IMR-90 (cell line): ENCODE data around the gene CNTN4.

Experiments
- CEBPB ChIP-seq: IDR thresholded peaks from 2 replicates; pipeline ENCODE4 v1.6.1; 2012; ENCODE audit warnings: low read depth, low read length, improper control_type of control experiment
- FOS ChIP-seq: fragments of 150-350 bp; IDR thresholded peaks from 2 replicates; pipeline ENCODE4 v1.6.1; 2016; ENCODE audit warnings: low read depth, low read length
- MAFK ChIP-seq: IDR thresholded peaks from 2 replicates; pipeline ENCODE4 v1.6.1; 2012; ENCODE audit warnings: low read depth, low read length, improper control_type of control experiment
- MAZ ChIP-seq: IDR thresholded peaks from 2 replicates; pipeline ENCODE4 v1.6.1; 2012; ENCODE audit warnings: low read depth, mild to moderate bottlenecking, low read length, improper control_type of control experiment, moderate library complexity, borderline replicate concordance
- MXI1 ChIP-seq: IDR thresholded peaks from 2 replicates; pipeline ENCODE4 v1.6.1; 2012; ENCODE audit warnings: low read depth, mild to moderate bottlenecking, low read length, moderate library complexity, borderline replicate concordance
- POLR2A ChIP-seq: IDR thresholded peaks from 2 replicates; pipeline ENCODE4 v1.6.1; 2012; ENCODE audit warnings: mild to moderate bottlenecking, low read depth, low read length
- RAD21 ChIP-seq: IDR thresholded peaks from 2 replicates; pipeline ENCODE4 v1.6.1; 2012; ENCODE audit warnings: low read length, improper control_type of control experiment
- RCOR1 ChIP-seq: IDR thresholded peaks from 2 replicates; pipeline ENCODE4 v1.6.1; 2012; ENCODE audit warnings: mild to moderate bottlenecking, low read length, improper control_type of control experiment; ENCODE audit not compliant: insufficient replicate concordance
- SMC3 ChIP-seq: fragments of 150-350 bp; IDR thresholded peaks from 2 replicates; pipeline ENCODE4 v1.6.1; 2016; ENCODE audit warnings: low read depth, mild to moderate bottlenecking, antibody characterized with exemption, low read length, moderate library complexity
- TF ChIP-seq, protein P1 (sequence below): conservative IDR thresholded peaks from 2 replicates; pipeline ENCODE4 v1.5.1; 2012; ENCODE audit warnings: mild to moderate bottlenecking, low read depth, low read length, improper control_type of control experiment
- TF ChIP-seq, protein P2 (sequence below): fragments of 150-350 bp; IDR thresholded peaks from 2 replicates; pipeline ENCODE4 v1.6.1; 2016; ENCODE audit warnings: low read depth, mild to moderate bottlenecking, low read length, moderate library complexity, borderline replicate concordance
- TF ChIP-seq, protein P3 (sequence below): fragments of 150-350 bp; IDR thresholded peaks from 2 replicates; pipeline ENCODE4 v1.6.1; 2017; ENCODE audit warnings: mild to moderate bottlenecking, antibody characterized with exemption, low read length, low read depth

DNA sequence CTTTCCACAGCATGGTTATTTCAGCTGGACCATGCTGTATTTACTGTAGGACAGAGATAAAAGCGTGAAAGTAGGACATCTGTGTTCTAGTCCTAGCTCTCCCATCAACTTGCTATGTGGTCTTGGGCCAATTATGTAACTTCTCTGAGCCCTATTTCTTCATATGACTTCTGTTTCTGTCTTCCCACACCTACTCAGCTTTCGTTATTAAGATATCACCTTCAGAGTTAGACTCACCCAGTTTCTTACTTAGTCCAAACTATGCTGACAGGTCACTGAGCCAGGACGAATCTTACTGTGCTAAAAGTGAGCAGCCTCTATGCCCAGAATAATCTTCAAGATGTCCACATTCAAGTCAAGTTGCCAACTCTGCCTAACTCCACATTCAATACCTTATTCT, 727.8 kb downstream of the CNTN4 start:
- TF ChIP-seq, protein P1, sequence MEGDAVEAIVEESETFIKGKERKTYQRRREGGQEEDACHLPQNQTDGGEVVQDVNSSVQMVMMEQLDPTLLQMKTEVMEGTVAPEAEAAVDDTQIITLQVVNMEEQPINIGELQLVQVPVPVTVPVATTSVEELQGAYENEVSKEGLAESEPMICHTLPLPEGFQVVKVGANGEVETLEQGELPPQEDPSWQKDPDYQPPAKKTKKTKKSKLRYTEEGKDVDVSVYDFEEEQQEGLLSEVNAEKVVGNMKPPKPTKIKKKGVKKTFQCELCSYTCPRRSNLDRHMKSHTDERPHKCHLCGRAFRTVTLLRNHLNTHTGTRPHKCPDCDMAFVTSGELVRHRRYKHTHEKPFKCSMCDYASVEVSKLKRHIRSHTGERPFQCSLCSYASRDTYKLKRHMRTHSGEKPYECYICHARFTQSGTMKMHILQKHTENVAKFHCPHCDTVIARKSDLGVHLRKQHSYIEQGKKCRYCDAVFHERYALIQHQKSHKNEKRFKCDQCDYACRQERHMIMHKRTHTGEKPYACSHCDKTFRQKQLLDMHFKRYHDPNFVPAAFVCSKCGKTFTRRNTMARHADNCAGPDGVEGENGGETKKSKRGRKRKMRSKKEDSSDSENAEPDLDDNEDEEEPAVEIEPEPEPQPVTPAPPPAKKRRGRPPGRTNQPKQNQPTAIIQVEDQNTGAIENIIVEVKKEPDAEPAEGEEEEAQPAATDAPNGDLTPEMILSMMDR = no peak
- no peak for TF ChIP-seq RAD21
- TF ChIP-seq CEBPB = no peak
- no peak for TF ChIP-seq SMC3
- TF ChIP-seq, protein P2, sequence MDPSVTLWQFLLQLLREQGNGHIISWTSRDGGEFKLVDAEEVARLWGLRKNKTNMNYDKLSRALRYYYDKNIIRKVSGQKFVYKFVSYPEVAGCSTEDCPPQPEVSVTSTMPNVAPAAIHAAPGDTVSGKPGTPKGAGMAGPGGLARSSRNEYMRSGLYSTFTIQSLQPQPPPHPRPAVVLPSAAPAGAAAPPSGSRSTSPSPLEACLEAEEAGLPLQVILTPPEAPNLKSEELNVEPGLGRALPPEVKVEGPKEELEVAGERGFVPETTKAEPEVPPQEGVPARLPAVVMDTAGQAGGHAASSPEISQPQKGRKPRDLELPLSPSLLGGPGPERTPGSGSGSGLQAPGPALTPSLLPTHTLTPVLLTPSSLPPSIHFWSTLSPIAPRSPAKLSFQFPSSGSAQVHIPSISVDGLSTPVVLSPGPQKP = no peak
- no peak for TF ChIP-seq MAZ
- no peak for TF ChIP-seq POLR2A
- TF ChIP-seq, protein P3, sequence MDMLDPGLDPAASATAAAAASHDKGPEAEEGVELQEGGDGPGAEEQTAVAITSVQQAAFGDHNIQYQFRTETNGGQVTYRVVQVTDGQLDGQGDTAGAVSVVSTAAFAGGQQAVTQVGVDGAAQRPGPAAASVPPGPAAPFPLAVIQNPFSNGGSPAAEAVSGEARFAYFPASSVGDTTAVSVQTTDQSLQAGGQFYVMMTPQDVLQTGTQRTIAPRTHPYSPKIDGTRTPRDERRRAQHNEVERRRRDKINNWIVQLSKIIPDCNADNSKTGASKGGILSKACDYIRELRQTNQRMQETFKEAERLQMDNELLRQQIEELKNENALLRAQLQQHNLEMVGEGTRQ = no peak
- no peak for TF ChIP-seq MXI1
- TF ChIP-seq MAFK = no peak
- no peak for TF ChIP-seq RCOR1
- TF ChIP-seq FOS = no peak
